NB4 (cell line): ENCODE measurements around the gene PTPN1.

Experiments used
- MYC ChIP-seq: IDR thresholded peaks from 2 replicates; pipeline ENCODE4 v1.6.1; 2011; ENCODE audit warnings: low read depth, low read length
- POLR2A ChIP-seq: IDR thresholded peaks from 2 replicates; pipeline ENCODE4 v1.6.1; 2011; ENCODE audit warnings: mild to moderate bottlenecking; ENCODE audit not compliant: insufficient read length; ENCODE audit errors: extremely low read depth
- TF ChIP-seq, protein P1 (sequence below): IDR thresholded peaks from one replicate; pipeline ENCODE4 v1.5.1; 2012; ENCODE audit warnings: low read depth, low read length

DNA sequence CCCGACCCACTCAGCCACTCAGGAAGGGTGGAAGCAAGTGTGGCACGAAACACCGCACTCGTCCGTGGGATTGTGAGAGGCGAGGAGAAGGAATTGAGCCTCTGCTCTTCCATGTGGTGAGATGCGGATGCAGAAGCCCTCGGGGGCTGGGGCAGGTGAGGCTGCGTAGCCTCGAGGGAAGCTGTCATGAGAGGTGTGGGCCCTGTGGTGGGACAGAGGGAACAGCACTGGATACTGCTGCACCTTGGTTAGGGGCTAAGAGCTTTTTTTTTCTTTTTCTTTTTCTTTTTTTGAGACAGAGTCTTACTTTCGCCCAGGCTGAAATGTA, 86.5 kb downstream of the PTPN1 start:
- TF ChIP-seq POLR2A: no peak
- TF ChIP-seq, protein P1, sequence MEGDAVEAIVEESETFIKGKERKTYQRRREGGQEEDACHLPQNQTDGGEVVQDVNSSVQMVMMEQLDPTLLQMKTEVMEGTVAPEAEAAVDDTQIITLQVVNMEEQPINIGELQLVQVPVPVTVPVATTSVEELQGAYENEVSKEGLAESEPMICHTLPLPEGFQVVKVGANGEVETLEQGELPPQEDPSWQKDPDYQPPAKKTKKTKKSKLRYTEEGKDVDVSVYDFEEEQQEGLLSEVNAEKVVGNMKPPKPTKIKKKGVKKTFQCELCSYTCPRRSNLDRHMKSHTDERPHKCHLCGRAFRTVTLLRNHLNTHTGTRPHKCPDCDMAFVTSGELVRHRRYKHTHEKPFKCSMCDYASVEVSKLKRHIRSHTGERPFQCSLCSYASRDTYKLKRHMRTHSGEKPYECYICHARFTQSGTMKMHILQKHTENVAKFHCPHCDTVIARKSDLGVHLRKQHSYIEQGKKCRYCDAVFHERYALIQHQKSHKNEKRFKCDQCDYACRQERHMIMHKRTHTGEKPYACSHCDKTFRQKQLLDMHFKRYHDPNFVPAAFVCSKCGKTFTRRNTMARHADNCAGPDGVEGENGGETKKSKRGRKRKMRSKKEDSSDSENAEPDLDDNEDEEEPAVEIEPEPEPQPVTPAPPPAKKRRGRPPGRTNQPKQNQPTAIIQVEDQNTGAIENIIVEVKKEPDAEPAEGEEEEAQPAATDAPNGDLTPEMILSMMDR: no peak
- TF ChIP-seq MYC: no peak
